Measurements from ENCODE around the gene FEM1A.
"Not testable (repeated sequence)": the region's sequence is repeated elsewhere in the genome, so short reads cannot be mapped to it uniquely, and the experiment has no call there.

The FEM1A gene, protein sequence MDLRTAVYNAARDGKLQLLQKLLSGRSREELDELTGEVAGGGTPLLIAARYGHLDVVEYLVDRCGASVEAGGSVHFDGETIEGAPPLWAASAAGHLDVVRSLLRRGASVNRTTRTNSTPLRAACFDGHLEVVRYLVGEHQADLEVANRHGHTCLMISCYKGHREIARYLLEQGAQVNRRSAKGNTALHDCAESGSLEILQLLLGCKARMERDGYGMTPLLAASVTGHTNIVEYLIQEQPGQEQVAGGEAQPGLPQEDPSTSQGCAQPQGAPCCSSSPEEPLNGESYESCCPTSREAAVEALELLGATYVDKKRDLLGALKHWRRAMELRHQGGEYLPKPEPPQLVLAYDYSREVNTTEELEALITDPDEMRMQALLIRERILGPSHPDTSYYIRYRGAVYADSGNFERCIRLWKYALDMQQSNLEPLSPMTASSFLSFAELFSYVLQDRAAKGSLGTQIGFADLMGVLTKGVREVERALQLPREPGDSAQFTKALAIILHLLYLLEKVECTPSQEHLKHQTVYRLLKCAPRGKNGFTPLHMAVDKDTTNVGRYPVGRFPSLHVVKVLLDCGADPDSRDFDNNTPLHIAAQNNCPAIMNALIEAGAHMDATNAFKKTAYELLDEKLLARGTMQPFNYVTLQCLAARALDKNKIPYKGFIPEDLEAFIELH

GRCh38 chr19:4791183-4792018, at the start of gene FEM1A:
FEM1A (plus strand) TSS chr19:4791734; CDS start chr19:4791855, 121 bp downstream.
- peak; percentile 98 to 99 for DNase-seq

GRCh38 chr19:4742723-4743646, 48.5 kb upstream of the FEM1A start:
- DNase-seq: peak; percentile 92 to 96

DNA sequence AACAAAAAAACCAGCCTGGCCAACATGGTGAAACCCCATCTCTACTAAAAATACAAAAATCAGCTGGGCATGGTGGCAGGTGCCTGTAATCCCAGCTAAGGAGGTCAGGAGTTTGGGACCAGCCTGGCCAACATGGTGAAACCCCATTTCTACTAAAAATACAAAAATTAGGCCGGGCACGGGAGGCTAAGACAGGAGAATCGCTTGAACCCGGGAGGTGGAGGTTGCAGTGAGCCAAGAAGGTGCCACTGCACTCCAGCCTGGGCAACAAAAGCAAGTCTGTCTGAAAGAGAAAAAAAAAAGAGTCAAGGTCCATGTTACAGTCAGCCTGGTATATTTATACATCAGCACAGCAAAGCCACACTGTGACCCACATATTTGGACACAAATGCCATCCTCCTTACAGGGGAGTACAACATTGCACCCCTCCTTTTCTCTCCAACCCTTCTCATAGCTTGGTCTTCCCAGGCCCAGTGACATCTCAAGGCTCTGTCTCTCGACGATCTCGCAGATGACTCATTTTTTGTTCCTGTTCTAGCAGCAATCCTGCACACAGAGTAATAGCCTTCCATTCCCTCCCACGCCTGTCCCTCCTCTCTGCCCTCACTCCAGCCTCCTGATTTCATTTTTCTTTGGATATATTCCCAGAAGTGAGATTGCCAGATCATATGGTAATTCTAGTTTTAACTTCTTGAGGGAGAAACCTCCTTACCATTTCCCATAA, 46.9 kb upstream of the FEM1A start:
- no peak for DNase-seq

DNA sequence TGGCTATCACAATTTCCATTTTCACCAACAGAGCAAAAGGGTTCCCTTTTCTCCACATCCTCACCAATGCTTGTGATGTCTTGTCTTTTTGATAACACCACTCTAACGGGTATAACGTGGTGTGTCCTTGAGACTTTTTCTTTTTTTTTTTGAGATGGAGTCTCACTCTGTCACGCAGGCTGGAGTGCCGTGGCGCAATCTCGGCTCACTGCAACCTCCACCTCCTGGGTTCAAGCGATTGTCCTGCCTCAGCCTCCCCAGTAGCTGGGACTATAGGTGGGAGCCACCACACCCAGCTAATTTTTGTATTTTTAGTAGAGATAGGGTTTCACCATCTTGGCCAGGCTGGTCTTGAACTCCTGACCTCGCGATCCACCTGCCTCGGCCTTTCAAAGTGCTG, 46.4 kb upstream of the FEM1A start:
- not testable (repeated sequence) for DNase-seq

- DNase-seq: no peak
Measured at GRCh38 chr19:4745986-4746385, 45.5 kb upstream of the FEM1A start.

DNA sequence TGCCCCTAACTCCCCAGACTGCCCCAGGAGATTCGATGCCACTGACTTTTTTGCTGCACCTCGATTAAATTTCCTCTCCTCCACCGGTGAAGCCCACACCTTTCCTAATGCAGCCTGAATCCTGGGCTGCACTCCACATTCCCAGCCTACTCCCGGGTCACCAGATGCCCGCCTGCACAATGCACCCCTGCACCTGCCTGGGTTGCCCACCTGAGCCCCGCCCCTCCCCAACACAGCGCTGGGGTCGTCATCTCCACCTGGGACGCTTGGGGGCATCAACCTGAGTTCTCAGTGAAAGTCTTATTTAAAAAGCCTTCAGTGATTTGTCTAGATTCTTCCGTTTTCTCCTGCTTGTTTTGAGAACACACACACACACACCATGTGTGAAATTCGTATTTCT, 43.3 kb upstream of the FEM1A start:
- no peak for DNase-seq

GRCh38 chr19:4748589-4748988, 42.9 kb upstream of the FEM1A start:
- no peak for DNase-seq

DNA sequence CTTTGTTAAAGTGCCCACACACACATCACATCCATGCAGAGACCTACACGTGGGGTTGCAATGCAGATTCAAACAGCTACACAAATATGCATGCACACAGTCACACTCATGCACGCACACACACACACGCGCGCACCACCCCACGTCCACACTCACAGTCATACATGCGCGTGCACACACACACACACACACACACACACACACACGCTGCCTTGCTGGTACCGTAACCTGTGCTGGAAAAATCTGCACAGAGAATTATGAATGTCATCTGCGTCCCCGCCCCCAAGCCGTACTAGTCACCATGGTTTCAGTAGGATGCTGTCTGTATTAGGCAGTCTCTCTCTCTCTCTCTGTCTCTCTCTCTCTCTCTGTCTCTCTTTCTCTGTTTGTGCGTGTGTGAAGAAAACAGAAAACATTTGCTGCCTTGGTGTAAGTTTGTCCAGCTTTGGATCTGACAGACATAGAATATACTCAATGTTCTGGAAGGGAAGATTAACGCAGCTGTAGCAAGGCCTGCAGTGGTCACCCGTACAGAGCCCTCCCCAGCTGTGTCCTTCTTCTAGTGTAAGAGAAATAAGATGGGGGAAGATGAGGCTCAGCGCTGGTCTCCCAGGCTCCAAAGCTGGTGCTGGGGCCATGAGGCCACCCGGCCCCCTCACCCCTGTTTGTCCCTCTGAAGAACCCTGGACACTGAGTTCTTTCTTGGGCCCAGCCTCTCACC, 41.5 kb upstream of the FEM1A start:
- no peak for DNase-seq

DNA sequence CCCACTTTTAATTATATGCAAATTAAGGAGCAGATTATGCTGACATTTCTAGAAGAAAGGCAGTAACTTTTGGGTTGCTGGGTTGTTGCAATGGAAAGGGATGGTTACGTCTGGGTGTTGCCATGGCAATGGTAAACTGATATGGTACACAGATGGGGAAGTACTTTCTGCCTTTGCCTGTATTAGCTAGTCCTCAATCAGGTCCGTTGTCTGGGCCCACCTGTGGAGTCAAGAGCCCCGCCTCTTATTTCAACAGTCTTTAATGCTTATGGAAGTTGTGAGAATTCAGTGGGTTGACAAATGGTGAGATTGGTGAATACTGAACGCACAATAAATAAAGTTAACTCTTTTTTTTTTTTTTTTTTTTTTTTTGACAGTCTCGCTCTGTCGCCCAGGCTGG, 37.3 kb upstream of the FEM1A start:
- peak in 1 of 2 experiments; percentile 19 for DNase-seq

DNA sequence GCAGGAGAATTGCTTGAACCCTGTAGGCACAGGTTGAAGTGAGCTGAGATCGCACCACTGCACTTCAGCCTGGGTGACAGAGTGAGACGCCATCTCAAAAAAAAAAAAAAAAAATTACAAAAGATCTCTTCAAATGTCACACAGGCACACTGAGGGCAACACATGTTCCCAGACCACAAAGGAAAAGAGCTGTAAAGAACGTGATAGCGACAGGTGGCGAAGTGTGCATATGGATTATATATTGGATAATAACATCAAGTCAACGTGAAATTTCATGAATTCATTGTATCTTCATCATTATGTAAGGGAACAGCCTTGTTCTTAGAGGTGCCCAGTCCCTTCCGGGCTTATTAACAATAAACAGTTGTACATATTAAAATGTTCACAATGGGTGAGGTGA, 36.1 kb upstream of the FEM1A start:
- no peak for DNase-seq

GRCh38 chr19:4758082-4758481, 33.5 kb upstream of the FEM1A start:
- DNase-seq: no peak

DNA sequence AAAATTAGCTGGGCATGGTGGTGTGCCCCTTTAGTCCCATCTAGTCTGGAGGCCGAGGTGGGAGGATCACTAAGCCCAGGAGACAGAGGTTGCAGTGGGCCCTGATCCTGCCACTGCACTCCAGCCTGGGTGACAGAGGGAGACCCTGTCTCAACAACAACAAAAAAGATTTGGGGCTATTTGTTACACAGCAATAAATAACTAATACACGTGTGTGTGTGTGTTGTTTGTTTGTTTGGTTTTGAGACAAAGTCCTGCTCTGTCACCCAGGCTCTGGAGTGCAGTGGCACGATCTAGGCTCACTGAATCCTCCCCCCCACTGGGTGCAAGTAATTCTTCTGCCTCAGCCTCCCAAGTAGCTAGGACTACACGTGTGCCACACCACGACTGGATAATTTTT, 32.9 kb upstream of the FEM1A start:
- DNase-seq: no peak

- DNase-seq: peak; percentile 90 to 94
Measured at GRCh38 chr19:4759388-4760284, 31.9 kb upstream of the FEM1A start.

GRCh38 chr19:4760285-4760650, 31.3 kb upstream of the FEM1A start:
- DNase-seq: no peak

- DNase-seq: no peak
Measured at GRCh38 chr19:4763021-4763420, 28.5 kb upstream of the FEM1A start.

DNA sequence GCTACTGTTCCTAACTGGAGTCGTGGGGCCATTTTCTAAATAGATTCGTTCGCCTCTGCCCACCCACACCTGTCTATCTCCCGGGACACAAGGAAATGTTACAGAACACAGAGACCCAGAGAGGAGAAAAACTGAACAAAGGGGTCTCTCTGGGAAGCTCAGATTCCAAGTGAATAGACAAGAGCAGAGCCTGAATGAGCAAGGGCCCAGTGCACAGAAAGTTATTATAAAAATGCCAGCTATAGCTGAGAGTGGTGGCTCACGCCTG, 27.2 kb upstream of the FEM1A start:
- DNase-seq: no peak

GRCh38 chr19:4768934-4769777, 22.4 kb upstream of the FEM1A start:
- peak; percentile 85 to 93 for DNase-seq

- DNase-seq: no peak
Measured at GRCh38 chr19:4772566-4772965, 19.0 kb upstream of the FEM1A start.

DNA sequence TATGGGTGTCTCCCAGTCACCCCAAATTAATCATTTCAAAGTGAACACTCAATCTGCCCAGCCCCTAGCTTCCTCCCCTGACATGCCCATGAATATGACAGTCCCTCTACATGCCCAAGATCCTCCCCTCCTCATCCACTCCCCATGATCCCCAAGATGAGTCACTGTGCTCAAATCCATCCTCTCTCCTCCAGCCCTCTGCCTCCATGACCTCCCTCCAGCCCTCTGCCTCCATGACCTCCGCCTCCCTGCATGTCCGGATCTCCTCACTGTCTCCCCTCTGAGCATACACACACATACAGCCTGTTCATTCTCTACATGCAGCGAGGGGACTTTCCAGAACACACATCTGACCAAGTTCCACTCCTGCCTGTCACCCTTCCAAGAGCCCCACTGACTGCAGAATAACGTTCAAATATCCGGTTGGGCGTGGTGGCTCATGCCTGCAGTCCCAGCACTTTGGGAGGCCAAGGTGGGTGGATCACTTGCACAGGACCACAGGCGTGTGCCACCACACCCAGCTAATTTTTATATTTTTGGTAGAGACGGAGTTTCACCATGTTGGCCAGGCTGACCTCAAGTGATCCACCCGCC, 18.4 kb upstream of the FEM1A start:
- no peak for DNase-seq

Data from NCI-H187 (cell line).